GM21529 (cell line): ENCODE results near the gene HIBADH.
A peak's percentile ranks its signal among the peaks of the same experiment; 100 is the strongest.

Experiments
- ATAC-seq: cut with Tn5 transposase; IDR thresholded peaks from one replicate; pipeline ENCODE4 v1.9.1; 2021; ENCODE audit not compliant: unreplicated experiment

HIBADH gene

DNA sequence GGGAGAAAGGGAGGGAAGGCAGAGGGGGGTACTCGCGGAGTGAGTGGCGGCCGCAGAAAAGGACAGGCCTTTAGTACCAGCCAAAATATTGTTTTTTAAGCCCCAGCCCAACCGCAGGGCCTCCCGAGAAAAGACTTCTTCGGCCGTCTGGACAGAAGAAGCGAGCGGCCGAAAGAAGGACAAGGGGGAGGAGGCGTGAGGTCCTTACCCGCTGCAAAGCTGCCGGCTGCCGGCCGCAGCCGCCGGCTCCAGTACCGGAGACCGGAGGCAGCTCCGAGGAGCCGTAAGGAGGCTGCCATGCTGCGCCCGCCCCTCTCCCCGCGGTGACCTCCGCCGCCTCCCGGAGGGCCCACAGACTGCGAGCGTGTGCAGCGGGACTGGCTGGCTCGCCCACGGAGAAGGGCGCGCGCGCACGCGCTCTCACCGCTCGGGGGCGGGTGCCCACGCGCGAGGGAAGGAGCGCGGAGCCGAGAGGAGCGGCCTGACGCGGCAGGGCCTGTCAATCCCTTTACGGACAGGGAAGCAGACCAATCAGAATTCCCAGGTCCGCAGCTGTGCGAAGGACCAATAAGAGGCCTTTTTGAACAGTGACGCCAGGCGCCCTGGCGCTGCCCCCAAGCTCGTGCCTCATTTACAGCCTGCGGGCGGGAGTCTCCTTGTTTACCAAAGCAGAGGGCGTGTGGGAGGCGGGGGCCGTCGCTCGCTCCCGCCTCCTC, at the start of gene HIBADH:
TSS of gene HIBADH (minus strand) at position 394 of the 716 bp plus-strand sequence. CDS start at position 299, 95 bp downstream.
- peak; percentile 100 for ATAC-seq

DNA sequence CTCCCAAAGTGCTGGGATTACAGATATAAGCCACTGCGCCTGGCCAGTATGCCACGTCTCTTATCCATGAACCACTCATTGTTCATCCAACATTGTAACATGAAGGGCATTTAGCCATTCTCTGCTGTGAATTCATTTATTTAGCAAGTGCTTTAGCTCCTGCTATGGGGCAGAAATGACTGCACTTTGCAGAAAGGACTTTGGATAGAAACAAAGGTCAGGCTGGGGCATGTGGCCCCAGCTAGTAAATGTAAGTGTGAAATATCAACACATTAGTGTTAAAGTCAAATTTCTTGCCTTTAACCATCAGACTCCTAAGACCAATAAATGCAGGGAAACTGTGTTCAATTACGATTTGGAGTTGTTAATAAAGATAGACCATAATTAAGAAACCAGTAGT, 49.5 kb upstream of the HIBADH start:
- no peak for ATAC-seq

DNA sequence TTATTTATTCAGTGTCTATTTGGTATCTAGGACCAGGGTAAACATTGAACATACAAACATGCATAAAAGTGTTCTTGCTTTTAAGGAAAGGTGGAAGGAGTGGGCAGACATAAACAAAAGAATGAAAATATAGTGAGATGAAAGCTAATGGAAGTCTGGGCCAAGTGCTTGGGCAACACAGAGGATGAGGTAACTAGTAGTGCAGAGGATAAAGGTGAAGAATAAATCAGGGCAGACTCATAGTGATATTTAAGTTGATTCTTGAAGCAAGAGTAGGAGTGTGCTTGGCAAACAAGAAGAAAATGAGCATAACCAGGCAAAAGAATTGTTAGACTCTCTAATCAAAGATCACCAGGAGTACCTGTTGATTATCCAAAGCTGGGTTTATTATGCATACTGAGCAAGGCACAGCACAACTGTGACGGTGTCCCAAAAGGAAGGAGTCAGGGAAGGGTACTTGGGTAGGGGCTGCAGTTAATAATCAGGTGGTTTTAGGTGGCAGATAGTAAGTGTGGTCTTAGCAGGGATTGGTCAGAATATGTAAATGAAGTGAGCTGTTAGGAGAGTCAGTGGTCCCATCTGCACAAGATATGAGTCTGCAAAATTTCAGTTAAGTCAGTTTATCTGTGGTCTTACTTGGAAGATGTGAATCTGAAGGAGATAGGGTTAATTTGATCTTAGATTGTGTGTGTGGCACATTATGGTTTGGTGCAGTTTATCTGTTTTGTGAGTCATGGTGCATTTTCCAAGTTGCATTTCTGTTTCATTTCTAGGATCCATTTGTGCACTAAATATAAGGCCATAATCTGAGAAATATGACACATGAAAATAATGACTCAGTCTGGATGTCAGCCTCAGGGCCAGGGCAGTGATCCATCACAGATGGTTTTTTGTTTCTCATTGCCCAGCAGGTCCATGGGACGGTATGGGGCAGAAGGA, 46.7 kb upstream of the HIBADH start:
- no peak for ATAC-seq

DNA sequence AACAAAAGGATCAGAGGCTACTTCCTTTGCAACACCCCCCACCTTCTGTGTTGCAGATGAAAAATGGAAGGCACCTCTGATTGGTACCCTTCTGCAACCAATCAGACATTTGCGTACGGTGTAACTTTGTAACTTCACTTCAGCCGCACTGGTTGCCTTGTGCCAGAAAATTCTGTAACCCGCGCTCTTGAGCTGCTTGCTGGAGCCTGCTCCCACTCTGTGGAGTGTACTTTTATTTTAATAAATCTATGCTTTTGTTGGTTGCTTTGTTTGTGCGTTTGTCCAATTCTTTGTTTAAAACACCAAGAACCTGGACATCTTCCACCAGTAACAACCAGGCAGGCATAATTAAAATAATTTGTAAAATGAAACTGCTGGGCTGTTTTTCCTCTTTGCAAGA, 45.8 kb upstream of the HIBADH start:
- ATAC-seq, result no peak

DNA sequence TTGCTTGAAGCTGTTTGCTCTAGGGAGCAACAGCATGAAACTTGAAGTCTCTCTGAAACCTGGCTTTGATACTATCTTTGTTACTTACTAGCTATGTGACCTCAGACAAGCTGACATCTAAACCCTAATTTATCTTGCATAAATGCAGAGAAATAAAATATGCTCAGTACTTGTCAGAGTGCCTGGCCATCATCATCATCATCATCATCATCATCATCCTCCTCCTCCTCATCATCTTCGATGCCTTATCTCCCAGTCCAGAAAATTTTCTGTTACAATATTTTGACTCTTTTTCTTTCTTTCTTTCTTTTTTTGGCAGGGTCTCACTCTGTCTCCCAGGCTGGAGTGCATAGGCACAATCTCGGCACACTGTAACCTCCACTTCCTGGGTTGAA, 42.5 kb upstream of the HIBADH start:
- no peak for ATAC-seq

DNA sequence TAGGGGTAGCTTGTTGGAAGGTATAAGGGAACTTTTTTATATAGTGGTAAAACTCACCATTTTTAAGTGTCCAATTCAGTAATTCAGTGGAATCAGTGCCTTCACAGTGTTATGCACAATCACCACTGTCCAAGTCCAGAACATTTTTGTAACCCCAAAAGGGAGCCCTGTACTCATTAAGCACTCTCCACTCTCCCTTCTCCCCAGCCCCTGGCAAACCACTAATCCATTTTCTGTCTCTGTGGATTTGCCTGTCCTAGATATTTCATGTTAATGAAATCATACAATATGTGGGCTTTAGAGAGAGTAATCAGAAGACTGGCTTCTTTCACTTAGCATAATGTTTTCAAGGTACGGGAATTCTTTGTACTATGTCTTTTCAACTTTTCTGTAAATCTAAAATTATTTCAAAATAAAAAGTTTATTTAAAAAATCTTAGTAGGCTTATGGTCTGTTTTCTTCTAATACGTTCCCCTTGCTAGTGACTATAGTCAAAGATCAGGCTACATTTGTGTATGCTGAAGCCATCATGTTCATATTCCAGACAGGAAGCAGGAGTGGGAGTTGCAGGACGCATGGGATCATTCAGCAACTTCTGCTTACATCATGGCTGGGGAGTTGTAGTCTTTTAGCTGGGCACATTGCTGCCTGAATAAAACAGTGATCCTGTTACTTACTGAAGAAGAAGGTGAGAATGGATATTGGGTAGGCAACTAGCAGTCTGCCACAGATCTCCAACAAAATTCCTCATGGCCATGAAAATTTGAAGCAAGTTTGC, 41.9 kb upstream of the HIBADH start:
- ATAC-seq, result no peak

DNA sequence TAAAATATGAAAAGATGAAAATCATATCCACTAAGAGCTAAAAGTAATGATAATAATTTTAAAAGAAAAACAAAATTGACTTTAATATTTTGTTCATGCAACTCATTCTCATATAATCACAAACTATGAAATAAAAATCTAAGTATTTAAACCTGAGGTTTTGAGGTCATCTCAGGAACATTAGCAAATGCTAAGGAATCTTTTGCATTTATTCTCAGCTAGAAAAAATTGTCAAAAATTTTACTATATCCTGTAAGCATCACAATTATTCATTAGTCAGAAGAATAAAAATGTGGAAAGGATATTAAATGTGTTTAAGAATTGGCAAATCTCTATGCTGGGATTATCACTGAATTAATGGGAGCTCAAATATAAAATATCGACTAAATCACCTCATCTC, 40.5 kb upstream of the HIBADH start:
- ATAC-seq, result no peak

DNA sequence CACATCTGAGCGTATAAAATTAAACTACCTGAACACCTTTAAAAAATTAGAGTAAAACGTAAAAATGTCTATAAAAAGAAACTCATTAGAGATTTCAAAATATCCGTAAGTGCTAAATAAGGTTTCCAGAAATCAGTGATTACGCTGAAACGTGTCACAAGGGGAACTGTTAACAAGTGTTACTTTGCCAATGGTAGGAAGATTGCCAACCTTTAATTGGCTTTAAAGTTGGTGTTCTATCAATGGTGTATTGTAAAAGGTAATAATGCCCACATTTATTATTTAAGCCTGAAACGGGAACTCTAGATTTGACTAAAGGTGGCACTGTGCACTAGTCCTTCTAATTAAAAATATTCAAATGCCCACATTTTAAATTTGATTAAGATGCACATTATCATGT, 37.8 kb upstream of the HIBADH start:
- no peak for ATAC-seq

DNA sequence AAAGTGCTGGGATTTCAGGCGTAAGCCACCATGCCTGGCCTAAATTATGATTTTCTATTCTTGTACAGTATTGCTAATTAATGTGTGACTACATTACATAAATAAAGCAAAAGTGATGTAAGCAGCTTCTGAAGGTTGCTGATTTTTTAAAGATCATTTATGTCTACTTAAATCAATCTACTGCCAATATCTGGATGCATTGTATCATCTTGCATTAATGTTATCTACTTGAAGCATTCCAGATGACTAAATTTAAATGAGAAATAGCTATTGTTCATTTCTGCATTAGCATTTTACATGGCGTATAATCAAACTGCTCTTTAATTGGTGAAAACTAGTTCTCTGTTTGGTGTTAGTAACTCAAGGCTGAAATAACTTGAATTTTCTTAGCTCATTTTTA, 37.1 kb upstream of the HIBADH start:
- ATAC-seq, result no peak

DNA sequence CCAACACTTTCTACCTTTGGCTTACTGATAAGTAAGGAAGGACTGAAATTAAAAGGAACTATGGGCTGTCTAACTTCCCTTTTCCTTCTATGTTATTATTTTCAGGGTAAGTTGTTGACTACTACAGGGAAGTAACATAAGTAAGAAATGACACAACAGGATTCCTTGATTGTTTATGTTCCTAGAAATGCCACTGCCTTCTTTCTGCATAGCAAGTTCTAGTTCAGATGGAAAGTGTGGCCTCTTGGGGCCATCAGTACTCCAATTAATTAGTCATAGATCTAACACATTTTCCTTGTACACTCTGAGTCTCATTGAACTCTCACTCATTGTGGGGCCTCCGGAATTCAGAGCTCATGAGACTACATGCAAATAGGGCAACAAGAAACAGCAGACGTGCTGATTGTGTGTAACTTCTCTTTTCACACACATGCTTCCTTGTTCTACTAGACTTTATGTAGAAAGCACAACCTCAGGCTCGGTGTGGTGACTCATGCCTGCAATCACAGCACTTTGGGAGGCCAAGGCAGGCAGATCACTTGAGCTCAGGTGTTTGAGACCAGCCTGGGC, 35.3 kb upstream of the HIBADH start:
- ATAC-seq, result peak; percentile 96

DNA sequence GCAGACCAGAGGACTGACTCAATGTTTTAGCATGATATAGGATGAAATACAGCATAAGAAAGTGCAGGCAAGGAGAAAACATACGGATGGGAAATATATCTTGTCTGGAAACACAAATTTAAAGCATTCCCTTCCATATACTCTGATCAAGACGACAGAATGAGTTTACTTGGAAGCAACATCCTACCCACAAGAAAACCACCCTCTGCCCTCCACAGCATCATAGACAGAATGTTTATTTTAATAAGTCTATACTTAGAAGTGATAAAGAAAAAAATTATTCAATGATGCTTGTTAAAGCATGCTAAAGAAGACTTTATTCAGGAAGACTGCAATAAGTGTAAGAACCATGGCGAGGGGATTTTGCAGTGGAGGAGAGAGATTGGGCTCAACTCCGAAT, 32.4 kb upstream of the HIBADH start:
- ATAC-seq, result no peak

DNA sequence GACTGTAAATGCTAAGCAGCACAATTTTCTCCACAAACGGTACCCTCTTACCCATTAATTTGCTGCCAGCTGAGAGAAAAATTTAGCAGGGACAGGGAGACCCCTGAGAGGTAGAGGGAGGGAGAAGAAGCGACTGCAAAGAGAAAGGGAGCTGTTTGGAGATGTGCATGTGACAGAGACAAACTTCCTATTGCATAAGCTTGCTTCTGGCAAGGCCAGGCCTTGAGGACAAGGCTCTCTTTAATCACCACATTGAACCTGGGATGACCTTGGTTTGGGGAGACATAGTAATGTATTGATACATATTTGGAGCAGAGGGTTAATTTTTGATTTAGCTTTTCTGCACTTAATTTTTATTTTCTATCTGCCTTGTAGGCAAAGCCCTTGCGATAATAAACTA, 31.1 kb upstream of the HIBADH start:
- ATAC-seq, result no peak

DNA sequence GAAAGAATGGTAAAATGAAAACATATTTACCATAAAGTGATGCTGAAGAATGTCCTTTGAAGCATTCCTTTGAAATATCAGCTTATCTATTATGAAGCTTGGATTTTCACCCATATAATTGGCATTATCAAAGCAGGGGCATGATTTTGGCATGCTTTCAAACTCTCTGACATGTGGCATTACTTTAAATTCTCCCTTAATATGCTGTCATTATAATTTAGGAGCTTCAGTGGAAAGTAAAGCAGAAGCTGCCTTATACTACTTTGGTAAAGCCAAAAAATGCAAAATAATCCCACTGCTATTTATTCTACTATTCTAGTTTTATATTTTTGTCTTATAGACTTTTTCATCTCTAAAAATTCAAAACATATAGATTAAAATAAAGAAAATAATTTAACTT, 28.0 kb upstream of the HIBADH start:
- ATAC-seq, result no peak

DNA sequence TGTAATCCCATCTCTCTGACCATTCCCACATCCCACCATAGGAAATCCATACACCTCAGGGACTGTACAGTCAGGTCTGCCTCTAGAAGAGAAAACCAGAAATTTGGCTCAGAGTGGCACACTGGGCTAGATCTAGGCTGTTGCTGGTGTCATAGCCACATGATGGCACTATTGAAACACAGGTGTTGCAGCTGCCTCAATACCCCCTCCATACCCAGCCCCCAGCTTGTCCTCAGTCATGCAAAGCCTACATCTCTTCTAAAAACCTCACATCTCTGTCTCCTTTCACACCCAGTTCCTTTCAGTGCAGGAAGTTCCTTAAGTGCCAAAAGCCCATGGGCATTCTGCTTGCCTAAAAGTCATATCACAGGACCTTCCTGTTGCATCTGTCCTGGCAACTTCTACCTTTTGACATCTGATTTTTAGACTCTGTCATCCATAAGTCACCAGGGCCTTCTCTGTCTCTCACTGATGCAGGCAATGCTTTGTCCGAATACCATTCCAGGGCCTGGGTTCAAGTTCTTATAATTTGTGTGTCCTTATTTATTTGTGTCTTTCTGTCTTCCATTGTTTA, 27.0 kb upstream of the HIBADH start:
- ATAC-seq, result no peak

DNA sequence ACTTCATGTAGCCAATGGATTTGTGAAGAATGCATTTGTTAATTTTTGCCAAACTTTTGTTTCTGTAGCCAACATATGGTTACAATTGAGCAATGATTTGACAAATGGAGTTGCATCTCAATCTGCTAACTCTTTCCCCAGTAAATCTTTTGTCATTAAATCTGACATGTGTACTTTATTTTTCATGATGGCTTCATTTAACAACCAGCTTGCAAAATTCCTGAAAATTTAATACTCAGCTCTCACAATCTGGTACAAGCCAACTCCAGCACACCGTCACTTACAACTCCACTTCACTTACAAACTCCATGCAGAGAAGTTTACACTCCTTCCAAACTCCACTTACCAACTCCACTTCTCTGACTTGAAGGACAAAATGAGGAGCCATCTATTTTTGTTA, 26.5 kb upstream of the HIBADH start:
- ATAC-seq, result no peak

DNA sequence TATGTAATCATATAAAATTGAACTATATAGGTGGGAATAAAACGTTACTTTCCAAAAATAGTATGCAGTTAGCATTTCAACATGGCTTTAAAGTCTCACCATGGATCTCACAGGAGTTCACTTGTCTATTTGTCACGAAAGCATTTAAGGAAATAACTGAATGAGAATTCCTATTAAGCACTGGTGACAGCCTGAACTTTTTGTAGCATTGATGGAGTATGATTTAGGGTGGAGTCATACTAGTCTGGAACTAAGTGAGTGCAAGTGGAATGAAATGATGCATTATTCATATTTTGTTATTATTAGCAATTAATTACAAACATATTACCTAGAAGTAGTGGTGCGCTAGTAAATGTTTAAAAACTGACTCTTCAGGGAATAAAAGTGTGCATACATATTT, 26.0 kb upstream of the HIBADH start:
- ATAC-seq, result no peak

DNA sequence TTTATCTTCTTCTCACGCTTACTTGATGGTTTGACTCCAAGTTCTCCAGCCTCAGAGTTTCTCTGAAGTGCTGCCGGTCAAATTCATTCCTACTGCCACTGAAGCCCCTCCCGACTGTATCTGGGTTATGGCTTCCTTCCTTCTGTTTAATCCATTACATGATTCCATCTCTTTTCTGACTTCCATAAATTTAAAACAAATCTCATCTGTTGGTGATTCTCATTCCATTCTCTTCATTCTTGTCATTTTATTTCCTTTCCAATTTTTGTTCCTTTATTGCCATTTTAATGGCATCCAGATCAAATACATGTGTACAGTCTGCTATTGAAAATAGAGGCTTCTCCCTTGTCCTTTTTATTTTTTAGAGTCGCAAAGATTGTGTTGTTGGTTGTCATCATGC, 25.4 kb upstream of the HIBADH start:
- ATAC-seq, result no peak

DNA sequence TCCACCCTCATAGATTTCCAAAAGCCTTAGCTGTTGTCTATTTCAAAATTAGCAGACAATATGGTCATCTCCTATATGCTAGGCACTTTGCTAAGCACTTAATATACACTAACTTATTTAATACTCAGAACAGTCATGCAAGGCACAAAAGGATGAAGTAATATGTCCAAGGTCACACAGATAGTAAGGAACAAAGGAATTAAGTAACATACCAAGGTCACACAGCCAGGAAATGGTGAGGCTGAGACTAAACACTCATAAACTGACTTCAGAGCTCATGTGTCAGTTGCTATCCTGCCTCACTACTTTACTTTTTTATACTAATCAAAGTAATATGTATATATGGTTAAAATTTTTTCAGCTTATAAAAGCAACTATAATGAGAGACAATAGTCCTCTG, 23.6 kb upstream of the HIBADH start:
- ATAC-seq, result no peak

DNA sequence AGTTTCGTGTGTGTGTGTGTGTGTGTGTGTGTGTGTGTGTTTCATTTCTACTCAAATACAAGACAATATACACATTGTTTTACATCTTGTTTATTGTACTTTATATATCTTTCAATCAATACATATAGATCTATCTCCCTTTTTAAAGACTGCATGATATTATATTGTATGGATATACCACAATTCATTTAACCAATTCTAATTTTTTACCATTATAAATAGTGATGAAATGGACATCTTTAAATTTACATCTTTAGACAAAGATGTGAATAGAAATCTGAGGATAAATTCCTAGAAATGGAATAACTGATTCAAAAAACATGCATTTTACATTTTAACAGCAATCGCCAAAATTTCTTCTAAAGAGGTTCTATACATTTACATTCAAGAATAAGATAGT, 23.2 kb upstream of the HIBADH start:
- no peak for ATAC-seq

DNA sequence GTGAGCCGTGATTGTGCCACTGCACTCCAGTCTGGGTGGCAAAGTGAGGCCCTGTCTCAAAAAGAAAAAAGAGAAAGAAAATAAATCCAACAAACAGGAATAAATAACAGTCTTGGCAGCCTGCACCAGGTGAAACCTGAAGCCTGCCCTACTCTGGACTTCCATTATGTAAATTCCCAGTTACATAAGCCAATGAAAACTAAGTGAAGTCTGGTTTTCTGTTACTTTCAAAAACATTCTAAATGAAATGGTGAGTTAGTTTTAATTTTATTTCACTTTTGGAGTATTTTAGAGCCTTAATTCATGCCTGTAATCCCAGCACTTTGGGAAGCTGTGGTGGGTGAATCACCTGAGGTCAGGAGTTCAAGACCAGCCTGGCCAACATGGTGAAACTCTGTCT, 22.5 kb upstream of the HIBADH start:
- ATAC-seq, result no peak

DNA sequence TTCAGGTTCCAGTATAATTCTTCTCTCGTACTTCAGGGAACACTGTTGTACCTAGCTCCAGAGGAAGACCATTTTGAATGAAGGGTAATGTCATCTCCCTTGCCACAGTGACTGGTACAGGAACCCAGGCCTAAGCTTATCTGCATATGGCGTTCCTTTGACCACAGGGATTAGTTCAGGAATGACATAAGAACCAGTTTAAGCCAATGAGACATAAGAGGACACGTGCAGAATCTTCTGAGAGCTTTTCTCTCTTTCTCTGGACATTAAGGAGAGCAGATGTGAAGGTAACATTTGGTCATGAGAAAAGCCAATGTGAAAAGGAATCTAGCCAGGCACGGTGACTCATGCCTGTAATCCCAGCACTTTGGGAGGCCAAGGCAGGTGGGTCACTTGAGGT, 21.8 kb upstream of the HIBADH start:
- ATAC-seq, result no peak
